Measurements from ENCODE around the gene ZNF473. TPM values are rescaled to one million over a fixed set of nuclear protein-coding genes. Genes with fewer than 3 reads are reported as not detected.

ZNF473 gene
- total RNA-seq (2022) (27.2 and 28.8 TPM in 2 replicates), Bru-seq, nascent RNA (percentile 77 among the genes with signal in this experiment), BruChase-seq, experiment 1, labeled RNA remaining after a 6-hour chase (percentile 64 among the genes with signal in this experiment), BruChase-seq, experiment 2, labeled RNA remaining after a 2-hour chase (percentile 69 among the genes with signal in this experiment)
- long read RNA-seq, full-length matches to known transcripts: 22 of 25 reads
- long read RNA-seq, partial matches to known transcripts: 2 of 25 reads
- long read RNA-seq, other reads (novel, unspliced or antisense): 1 of 25 reads

DNA sequence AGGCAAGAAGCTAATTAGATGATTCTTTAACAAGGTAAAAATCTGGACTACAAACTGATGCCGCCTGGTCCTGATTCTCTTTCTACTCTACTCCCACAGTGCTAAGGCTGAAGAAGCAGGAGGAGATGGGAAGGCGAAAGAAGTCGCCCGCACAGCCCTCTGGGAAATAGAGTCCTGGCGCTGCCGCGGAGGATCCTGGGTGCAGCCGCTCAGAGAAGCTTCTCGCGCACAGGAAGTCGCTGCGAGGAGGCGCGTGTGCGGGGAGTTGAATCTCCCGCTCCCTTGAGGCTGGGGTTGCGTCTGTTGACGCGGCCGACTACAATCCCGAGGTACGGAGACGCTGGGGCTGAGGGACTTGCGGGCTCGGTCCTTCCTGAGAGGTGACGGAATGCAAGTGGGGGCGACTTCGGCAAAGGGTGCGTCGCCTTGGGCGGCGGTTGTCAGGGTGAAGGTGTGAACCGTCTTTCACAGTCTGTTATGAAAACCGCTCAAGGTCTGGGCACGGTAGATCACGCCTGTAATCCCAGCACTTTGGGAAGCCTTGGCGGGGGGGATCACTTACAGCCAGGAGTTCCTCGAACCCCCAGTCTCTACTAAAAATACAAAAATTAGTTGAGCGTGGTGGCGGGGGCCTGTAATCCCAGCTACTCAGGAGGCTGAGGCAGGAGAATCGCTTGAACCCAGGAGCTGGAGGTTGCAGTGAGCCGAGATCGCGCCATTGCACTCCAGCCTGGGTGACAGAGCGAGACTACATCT, at the start of gene ZNF473:
TSS of gene ZNF473 (plus strand) at position 212 of the 756 bp plus-strand sequence. CDS start 5,078 bp downstream, outside the sequence.
- BruUV-seq (replicated peaks): no TSS peak
- H3K27me3 Mint-ChIP-seq (ENCODE audit: unreplicated experiment): no peaks in the 10 kb centered on the region
- TF ChIP-seq, protein P1, sequence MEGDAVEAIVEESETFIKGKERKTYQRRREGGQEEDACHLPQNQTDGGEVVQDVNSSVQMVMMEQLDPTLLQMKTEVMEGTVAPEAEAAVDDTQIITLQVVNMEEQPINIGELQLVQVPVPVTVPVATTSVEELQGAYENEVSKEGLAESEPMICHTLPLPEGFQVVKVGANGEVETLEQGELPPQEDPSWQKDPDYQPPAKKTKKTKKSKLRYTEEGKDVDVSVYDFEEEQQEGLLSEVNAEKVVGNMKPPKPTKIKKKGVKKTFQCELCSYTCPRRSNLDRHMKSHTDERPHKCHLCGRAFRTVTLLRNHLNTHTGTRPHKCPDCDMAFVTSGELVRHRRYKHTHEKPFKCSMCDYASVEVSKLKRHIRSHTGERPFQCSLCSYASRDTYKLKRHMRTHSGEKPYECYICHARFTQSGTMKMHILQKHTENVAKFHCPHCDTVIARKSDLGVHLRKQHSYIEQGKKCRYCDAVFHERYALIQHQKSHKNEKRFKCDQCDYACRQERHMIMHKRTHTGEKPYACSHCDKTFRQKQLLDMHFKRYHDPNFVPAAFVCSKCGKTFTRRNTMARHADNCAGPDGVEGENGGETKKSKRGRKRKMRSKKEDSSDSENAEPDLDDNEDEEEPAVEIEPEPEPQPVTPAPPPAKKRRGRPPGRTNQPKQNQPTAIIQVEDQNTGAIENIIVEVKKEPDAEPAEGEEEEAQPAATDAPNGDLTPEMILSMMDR (IDR thresholded peaks at IDR 0.05; ENCODE audit: unreplicated experiment): no peak
- peaks cover 39% of the 10 kb centered on the region for H3K4me1 Mint-ChIP-seq (ENCODE audit: low read depth, unreplicated experiment)
- H3K36me3 Mint-ChIP-seq (ENCODE audit: insufficient read depth, unreplicated experiment): peaks cover 68% of the 10 kb centered on the region
- peak within 1 kb of the TSS; percentile 100 for H3K27ac Mint-ChIP-seq (ENCODE audit: unreplicated experiment)
- H3K9me3 Mint-ChIP-seq (ENCODE audit: low read depth, unreplicated experiment): peaks cover 3% of the 10 kb centered on the region
- peak within 1 kb of the TSS; percentile 99 for H3K4me3 Mint-ChIP-seq (ENCODE audit: low read depth, unreplicated experiment)
- intact Hi-C loops (cut with micrococcal nuclease; ENCODE audit: unreplicated experiment): loop anchor here (2.0 kb wide), 1 partner anchor 79 kb away; no protein-coding TSS in a partner anchor
- DNase-seq: peak; percentile 94
- CTCF ChIA-PET: interaction anchor here (0.6 to 0.7 kb wide), 2 partner anchors 22 to 177 kb away, joined by 3 to 5 read pairs; partner anchors contain the start of gene MYH14

DNA sequence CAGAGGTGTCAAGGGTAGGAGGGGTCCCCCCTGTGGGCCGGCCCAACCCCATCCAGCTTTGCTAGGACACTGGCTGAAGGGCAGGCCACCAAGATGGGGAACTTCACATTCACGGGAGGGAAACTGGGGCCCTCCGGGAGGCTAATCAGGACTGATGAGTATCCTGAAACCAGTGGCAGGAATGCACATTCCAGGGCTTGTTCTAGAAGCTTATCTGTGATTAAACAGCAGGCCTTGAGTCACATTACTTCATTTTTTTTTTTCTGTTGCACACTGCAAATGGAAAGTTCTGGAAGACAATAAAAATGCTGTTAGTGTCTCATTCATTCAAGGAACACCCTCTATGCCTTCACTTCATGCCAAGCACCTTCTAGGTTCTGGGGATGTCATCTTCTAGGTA, 49.3 kb upstream of the ZNF473 start:
- DNase-seq: no peak
- intact Hi-C loops (cut with micrococcal nuclease; ENCODE audit: unreplicated experiment): no loop called here
- Mint-ChIP-seq H3K4me3 (ENCODE audit: low read depth, unreplicated experiment) (no peak overlapping the region), H3K27me3 (ENCODE audit: unreplicated experiment) (no peaks in the 10 kb centered on the region), H3K27ac (ENCODE audit: unreplicated experiment) (no peak overlapping the region), H3K4me1 (ENCODE audit: low read depth, unreplicated experiment) (no peaks in the 10 kb centered on the region), H3K9me3 (ENCODE audit: low read depth, unreplicated experiment) (no peaks in the 10 kb centered on the region), H3K36me3 (ENCODE audit: insufficient read depth, unreplicated experiment) (peaks cover 38% of the 10 kb centered on the region)
- CTCF ChIA-PET: interaction anchor here (0.6 kb wide), 1 partner anchor 424 kb away, joined by 4 read pairs; no protein-coding TSS in a partner anchor
- TF ChIP-seq, protein P1 (IDR thresholded peaks at IDR 0.05; ENCODE audit: unreplicated experiment): no peak
- no TSS peak for BruUV-seq (replicated peaks)

DNA sequence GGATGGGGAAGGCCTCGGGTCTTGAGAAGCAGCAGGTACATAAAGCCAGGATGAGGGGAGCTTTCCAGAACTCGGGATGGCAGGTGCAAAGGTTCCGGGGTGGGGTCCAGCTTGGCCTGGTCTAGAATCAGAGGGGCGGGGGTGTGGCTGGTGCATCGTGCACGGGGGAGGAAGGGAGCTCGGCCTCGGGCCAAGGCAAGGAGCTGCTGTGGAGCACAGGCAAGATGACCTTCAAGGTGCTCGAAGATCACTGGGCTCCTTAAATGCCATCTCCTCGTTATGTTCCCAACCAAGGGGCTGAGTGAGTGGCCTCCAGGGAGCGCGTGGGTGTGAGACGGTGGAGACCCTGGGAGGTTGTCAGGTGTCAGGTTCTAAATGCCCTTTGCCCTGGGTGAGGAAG, 48.7 kb upstream of the ZNF473 start:
- CTCF ChIA-PET: interaction anchor here (0.6 kb wide), 1 partner anchor 423 kb away, joined by 4 read pairs; no protein-coding TSS in a partner anchor
- no TSS peak for BruUV-seq (replicated peaks)
- H3K27ac Mint-ChIP-seq (ENCODE audit: unreplicated experiment): no peak overlapping the region

DNA sequence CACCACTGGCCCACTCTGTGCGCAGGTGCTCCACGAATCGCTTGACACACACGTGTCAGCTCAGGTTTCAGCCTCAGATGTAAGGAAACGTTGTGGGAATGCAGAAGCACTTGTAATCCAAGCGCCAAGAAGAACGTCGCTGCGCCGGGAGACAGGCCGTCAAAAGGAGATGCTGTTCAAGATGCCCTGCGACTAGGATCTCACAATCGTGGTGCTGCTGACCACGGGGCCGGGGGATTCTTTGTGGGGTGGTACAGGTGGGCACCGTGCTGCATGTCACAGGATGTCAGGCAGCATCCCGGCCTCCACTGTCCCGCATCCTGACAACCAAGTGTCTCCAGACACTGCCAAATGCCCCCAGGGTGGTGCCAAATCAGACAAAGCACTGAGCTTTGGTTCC, 47.9 kb upstream of the ZNF473 start:
- Mint-ChIP-seq H3K4me1 (ENCODE audit: low read depth, unreplicated experiment) (no peaks in the 10 kb centered on the region), H3K36me3 (ENCODE audit: insufficient read depth, unreplicated experiment) (peaks cover 46% of the 10 kb centered on the region), H3K27ac (ENCODE audit: unreplicated experiment) (no peak overlapping the region), H3K27me3 (ENCODE audit: unreplicated experiment) (no peaks in the 10 kb centered on the region), H3K4me3 (ENCODE audit: low read depth, unreplicated experiment) (no peak overlapping the region), H3K9me3 (ENCODE audit: low read depth, unreplicated experiment) (no peaks in the 10 kb centered on the region)
- intact Hi-C loops (cut with micrococcal nuclease; ENCODE audit: unreplicated experiment): no loop called here
- CTCF ChIA-PET: no interaction called here
- BruUV-seq (replicated peaks): no TSS peak
- TF ChIP-seq, protein P1 (IDR thresholded peaks at IDR 0.05; ENCODE audit: unreplicated experiment): no peak
- no peak for DNase-seq

More for the DNA sequence above, 48.7 kb upstream of the ZNF473 start:
- Mint-ChIP-seq H3K4me1 (ENCODE audit: low read depth, unreplicated experiment) (no peaks in the 10 kb centered on the region), H3K9me3 (ENCODE audit: low read depth, unreplicated experiment) (no peaks in the 10 kb centered on the region), H3K27me3 (ENCODE audit: unreplicated experiment) (no peaks in the 10 kb centered on the region), H3K36me3 (ENCODE audit: insufficient read depth, unreplicated experiment) (peaks cover 42% of the 10 kb centered on the region), H3K4me3 (ENCODE audit: low read depth, unreplicated experiment) (no peak overlapping the region)
- TF ChIP-seq, protein P1 (IDR thresholded peaks at IDR 0.05; ENCODE audit: unreplicated experiment): no peak
- DNase-seq: no peak
- intact Hi-C loops (cut with micrococcal nuclease; ENCODE audit: unreplicated experiment): no loop called here

Data from Calu3 (cell line).